ENCODE measurements around the gene MTARC2.
"Not testable (repeated sequence)": the region's sequence is repeated elsewhere in the genome, so short reads cannot be mapped to it uniquely, and the experiment has no call there.

Gene MTARC2

DNA sequence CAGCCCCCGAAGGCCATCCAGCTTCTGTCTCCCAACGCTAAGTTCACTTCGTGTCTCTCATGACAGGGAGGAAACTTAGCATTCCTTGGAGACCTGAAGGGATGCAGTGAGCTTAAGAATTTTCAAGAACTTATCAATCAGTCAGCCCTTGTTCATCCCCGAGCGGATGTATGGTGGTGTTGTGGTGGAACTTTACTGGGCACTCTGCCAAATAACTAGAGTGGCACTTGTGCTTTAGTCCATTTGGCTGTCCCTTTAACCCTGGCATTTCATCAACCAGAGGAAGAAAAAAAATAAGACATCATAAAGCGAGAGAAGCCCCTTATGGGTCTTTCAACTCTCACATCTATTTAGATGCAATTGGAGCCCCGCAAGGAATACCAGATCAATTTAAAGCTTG, 26.9 kb upstream of the MTARC2 start:
- not testable (repeated sequence) for H3K79me1 ChIP-seq (ENCODE audit: low read length); H3K27ac ChIP-seq (ENCODE audit: low read depth, low read length); H3K4me1 ChIP-seq (ENCODE audit: control insufficient read depth, low read depth, low read length); H3K4ac ChIP-seq (ENCODE audit: low read depth, low read length); H3K56ac ChIP-seq (ENCODE audit: low read length); H3K23ac ChIP-seq (ENCODE audit: low read length); H2BK15ac ChIP-seq (replicated peaks; ENCODE audit: low read depth); H2BK120ac ChIP-seq (ENCODE audit: low read depth, low read length); H3K36me3 ChIP-seq (ENCODE audit: control insufficient read depth, insufficient read depth, low read length); H3K27me3 ChIP-seq (ENCODE audit: insufficient read depth, low read length, poor library complexity); H2AK5ac ChIP-seq (ENCODE audit: low read length); H2BK5ac ChIP-seq (ENCODE audit: low read length); DNase-seq; H3K18ac ChIP-seq (ENCODE audit: low read length); H3K79me2 ChIP-seq (ENCODE audit: control insufficient read depth, insufficient read depth, low read length); H3K4me2 ChIP-seq (ENCODE audit: low read length); H4K5ac ChIP-seq (ENCODE audit: low read length); H3K4me3 ChIP-seq (ENCODE audit: low read length); H4K8ac ChIP-seq (ENCODE audit: low read depth, low read length); H3K9ac ChIP-seq (ENCODE audit: low read length)
- WGBS (ENCODE audit: extremely low coverage, insufficient coverage, low lambda C conversion rate): no CpG with 5 or more reads among the region's 7 CpGs

DNA sequence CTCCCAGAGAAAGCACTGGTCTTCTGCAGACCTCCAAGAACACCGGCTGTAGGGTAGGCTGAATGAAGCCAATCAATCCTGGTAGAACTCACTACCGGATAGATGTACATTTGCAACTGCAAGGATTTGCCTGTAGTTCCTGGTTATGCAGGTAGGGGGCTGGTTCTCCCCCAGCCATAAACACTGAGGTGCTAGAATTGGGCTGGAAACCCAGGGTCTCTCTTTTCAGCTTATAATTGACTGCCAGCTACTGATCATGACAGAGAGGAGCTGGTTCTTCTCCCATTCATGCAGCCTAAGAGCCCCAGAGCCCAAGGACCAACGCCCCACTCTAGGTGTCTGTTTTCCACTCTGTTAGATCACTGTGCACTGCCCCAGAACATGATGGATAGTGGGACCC, 21.5 kb upstream of the MTARC2 start:
- WGBS (ENCODE audit: extremely low coverage, insufficient coverage, low lambda C conversion rate): no CpG with 5 or more reads among the region's 3 CpGs

DNA sequence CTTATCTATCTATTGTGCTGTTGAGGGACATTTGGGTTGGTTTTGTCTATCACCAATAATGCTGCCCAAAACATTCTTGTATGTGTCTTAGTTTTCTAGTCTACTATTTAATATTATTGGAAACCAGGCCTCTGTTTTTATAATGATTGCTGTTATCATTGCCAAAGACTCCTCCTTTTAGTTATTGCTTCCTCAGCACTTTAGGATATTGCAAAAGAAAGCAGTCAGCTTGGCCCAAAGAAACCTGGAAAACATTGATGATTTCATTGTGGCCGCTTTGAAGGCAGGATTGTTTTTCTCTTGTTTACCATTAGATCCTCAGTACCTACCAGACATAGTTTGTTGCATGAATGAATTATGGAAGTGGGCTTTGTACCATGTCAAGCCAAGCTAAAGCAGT, 20.6 kb upstream of the MTARC2 start:
- no peak overlapping the region for H3K18ac ChIP-seq (ENCODE audit: low read length)

More for the DNA sequence above, 21.5 kb upstream of the MTARC2 start:
- no peak overlapping the region for H3K27ac ChIP-seq (ENCODE audit: low read depth, low read length)
- no peak overlapping the region for H3K23ac ChIP-seq (ENCODE audit: low read length)
- no peak overlapping the region for H3K9ac ChIP-seq (ENCODE audit: low read length)
- no peak overlapping the region for H3K18ac ChIP-seq (ENCODE audit: low read length)
- no peak overlapping the region for H3K4me3 ChIP-seq (ENCODE audit: low read length)
- no peak overlapping the region for H3K4me2 ChIP-seq (ENCODE audit: low read length)
- no peaks in the 10 kb centered on the region for H3K36me3 ChIP-seq (ENCODE audit: control insufficient read depth, insufficient read depth, low read length)
- no peak overlapping the region for H3K4ac ChIP-seq (ENCODE audit: low read depth, low read length)
- DNase-seq: no peak
- H4K8ac ChIP-seq (ENCODE audit: low read depth, low read length): no peak overlapping the region
- H2AK5ac ChIP-seq (ENCODE audit: low read length): no peak overlapping the region
- no peak overlapping the region for H2BK120ac ChIP-seq (ENCODE audit: low read depth, low read length)
- no peaks in the 10 kb centered on the region for H3K4me1 ChIP-seq (ENCODE audit: control insufficient read depth, low read depth, low read length)
- no peak overlapping the region for H4K5ac ChIP-seq (ENCODE audit: low read length)
- H2BK5ac ChIP-seq (ENCODE audit: low read length): no peak overlapping the region
- H3K27me3 ChIP-seq (ENCODE audit: insufficient read depth, low read length, poor library complexity): no peaks in the 10 kb centered on the region
- no peaks in the 10 kb centered on the region for H3K79me2 ChIP-seq (ENCODE audit: control insufficient read depth, insufficient read depth, low read length)
- no peaks in the 10 kb centered on the region for H3K79me1 ChIP-seq (ENCODE audit: low read length)
- H2BK15ac ChIP-seq (replicated peaks; ENCODE audit: low read depth): no peak overlapping the region
- H3K56ac ChIP-seq (ENCODE audit: low read length): no peak overlapping the region

DNA sequence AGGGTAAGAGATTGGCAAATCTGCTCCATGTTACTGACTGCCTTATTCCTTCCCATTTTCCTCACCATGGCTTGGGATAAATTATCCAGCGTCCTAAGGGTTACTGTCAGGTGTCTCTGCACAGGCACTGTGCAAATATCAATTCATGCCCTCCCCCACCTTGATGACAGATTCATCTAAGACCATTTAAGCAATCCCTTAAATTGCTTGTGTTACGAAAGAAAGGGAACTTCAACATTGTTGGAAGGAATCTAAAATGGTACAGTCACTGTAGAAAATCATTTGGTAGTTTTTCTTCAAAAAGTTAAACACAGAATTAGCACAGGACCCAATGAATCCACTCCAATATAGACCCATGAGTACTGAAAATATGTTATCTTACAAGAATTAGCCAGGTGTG, 17.6 kb upstream of the MTARC2 start:
- H3K4ac ChIP-seq (ENCODE audit: low read depth, low read length): no peak overlapping the region
- H2BK15ac ChIP-seq (replicated peaks; ENCODE audit: low read depth): no peak overlapping the region
- H4K8ac ChIP-seq (ENCODE audit: low read depth, low read length): no peak overlapping the region
- H3K36me3 ChIP-seq (ENCODE audit: control insufficient read depth, insufficient read depth, low read length): no peaks in the 10 kb centered on the region
- H4K5ac ChIP-seq (ENCODE audit: low read length): no peak overlapping the region
- no peak overlapping the region for H3K56ac ChIP-seq (ENCODE audit: low read length)
- no peaks in the 10 kb centered on the region for H3K4me1 ChIP-seq (ENCODE audit: control insufficient read depth, low read depth, low read length)
- no peak overlapping the region for H2BK5ac ChIP-seq (ENCODE audit: low read length)
- no peak overlapping the region for H3K18ac ChIP-seq (ENCODE audit: low read length)
- no peaks in the 10 kb centered on the region for H3K79me1 ChIP-seq (ENCODE audit: low read length)
- no peak overlapping the region for H2AK5ac ChIP-seq (ENCODE audit: low read length)
- no peak overlapping the region for H3K23ac ChIP-seq (ENCODE audit: low read length)
- no peak for DNase-seq
- H3K9ac ChIP-seq (ENCODE audit: low read length): no peak overlapping the region
- H3K4me2 ChIP-seq (ENCODE audit: low read length): no peak overlapping the region
- WGBS (ENCODE audit: extremely low coverage, insufficient coverage, low lambda C conversion rate): no CpG with 5 or more reads among the region's 2 CpGs
- no peak overlapping the region for H2BK120ac ChIP-seq (ENCODE audit: low read depth, low read length)
- no peaks in the 10 kb centered on the region for H3K79me2 ChIP-seq (ENCODE audit: control insufficient read depth, insufficient read depth, low read length)
- H3K27ac ChIP-seq (ENCODE audit: low read depth, low read length): no peak overlapping the region
- H3K4me3 ChIP-seq (ENCODE audit: low read length): no peak overlapping the region
- no peaks in the 10 kb centered on the region for H3K27me3 ChIP-seq (ENCODE audit: insufficient read depth, low read length, poor library complexity)

More for the DNA sequence above, 20.6 kb upstream of the MTARC2 start:
- no peak overlapping the region for H2BK15ac ChIP-seq (replicated peaks; ENCODE audit: low read depth)
- no peak overlapping the region for H2BK120ac ChIP-seq (ENCODE audit: low read depth, low read length)
- H4K5ac ChIP-seq (ENCODE audit: low read length): no peak overlapping the region
- no peak overlapping the region for H3K4me3 ChIP-seq (ENCODE audit: low read length)
- H3K27ac ChIP-seq (ENCODE audit: low read depth, low read length): no peak overlapping the region
- no peak overlapping the region for H2AK5ac ChIP-seq (ENCODE audit: low read length)
- no peaks in the 10 kb centered on the region for H3K79me1 ChIP-seq (ENCODE audit: low read length)
- WGBS (ENCODE audit: extremely low coverage, insufficient coverage, low lambda C conversion rate): no CpG with 5 or more reads among the region's 1 CpG
- no peak overlapping the region for H3K23ac ChIP-seq (ENCODE audit: low read length)
- H2BK5ac ChIP-seq (ENCODE audit: low read length): no peak overlapping the region
- H3K56ac ChIP-seq (ENCODE audit: low read length): no peak overlapping the region
- no peaks in the 10 kb centered on the region for H3K27me3 ChIP-seq (ENCODE audit: insufficient read depth, low read length, poor library complexity)
- no peak overlapping the region for H4K8ac ChIP-seq (ENCODE audit: low read depth, low read length)
- H3K4ac ChIP-seq (ENCODE audit: low read depth, low read length): no peak overlapping the region
- no peaks in the 10 kb centered on the region for H3K79me2 ChIP-seq (ENCODE audit: control insufficient read depth, insufficient read depth, low read length)
- no peak for DNase-seq
- H3K36me3 ChIP-seq (ENCODE audit: control insufficient read depth, insufficient read depth, low read length): no peaks in the 10 kb centered on the region
- H3K9ac ChIP-seq (ENCODE audit: low read length): no peak overlapping the region
- no peak overlapping the region for H3K4me2 ChIP-seq (ENCODE audit: low read length)
- H3K4me1 ChIP-seq (ENCODE audit: control insufficient read depth, low read depth, low read length): no peaks in the 10 kb centered on the region

DNA sequence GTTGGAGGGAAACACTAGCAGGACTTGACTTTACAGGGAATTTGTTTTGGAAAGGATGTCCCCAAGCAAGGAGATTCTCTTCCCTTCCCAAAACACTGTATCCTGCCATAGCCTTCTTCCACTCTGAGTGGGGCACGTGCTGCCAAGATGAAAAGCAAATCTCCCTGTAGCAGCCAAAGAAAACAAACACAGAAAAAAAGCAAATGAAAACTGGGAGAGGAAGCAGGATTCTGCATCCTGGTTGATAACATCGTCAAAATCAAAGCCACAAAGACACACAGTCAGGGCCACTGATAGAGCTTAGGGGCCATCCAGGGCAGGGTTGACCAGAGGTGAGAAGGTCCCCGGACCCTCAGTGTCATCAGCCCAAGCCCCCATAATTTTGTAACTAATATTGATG, 16.0 kb upstream of the MTARC2 start:
- Histone ChIP-seq H3K36me3 (ENCODE audit: control insufficient read depth, insufficient read depth, low read length) (no peaks in the 10 kb centered on the region), H3K4me3 (ENCODE audit: low read length) (no peak overlapping the region), H3K56ac (ENCODE audit: low read length) (no peak overlapping the region), H3K9ac (ENCODE audit: low read length) (no peak overlapping the region), H3K27ac (ENCODE audit: low read depth, low read length) (no peak overlapping the region), H3K27me3 (ENCODE audit: insufficient read depth, low read length, poor library complexity) (no peaks in the 10 kb centered on the region), H3K4me1 (ENCODE audit: control insufficient read depth, low read depth, low read length) (no peaks in the 10 kb centered on the region), H3K23ac (ENCODE audit: low read length) (no peak overlapping the region), H3K4ac (ENCODE audit: low read depth, low read length) (no peak overlapping the region), H2BK120ac (ENCODE audit: low read depth, low read length) (no peak overlapping the region), H3K79me2 (ENCODE audit: control insufficient read depth, insufficient read depth, low read length) (no peaks in the 10 kb centered on the region), H2AK5ac (ENCODE audit: low read length) (no peak overlapping the region), H2BK5ac (ENCODE audit: low read length) (no peak overlapping the region), H3K79me1 (ENCODE audit: low read length) (no peaks in the 10 kb centered on the region), H3K18ac (ENCODE audit: low read length) (no peak overlapping the region), H4K5ac (ENCODE audit: low read length) (no peak overlapping the region), H4K8ac (ENCODE audit: low read depth, low read length) (no peak overlapping the region), H2BK15ac (replicated peaks; ENCODE audit: low read depth) (no peak overlapping the region), H3K4me2 (ENCODE audit: low read length) (no peak overlapping the region)
- no CpG with 5 or more reads among the region's 3 CpGs for WGBS (ENCODE audit: extremely low coverage, insufficient coverage, low lambda C conversion rate)
- DNase-seq: no peak

DNA sequence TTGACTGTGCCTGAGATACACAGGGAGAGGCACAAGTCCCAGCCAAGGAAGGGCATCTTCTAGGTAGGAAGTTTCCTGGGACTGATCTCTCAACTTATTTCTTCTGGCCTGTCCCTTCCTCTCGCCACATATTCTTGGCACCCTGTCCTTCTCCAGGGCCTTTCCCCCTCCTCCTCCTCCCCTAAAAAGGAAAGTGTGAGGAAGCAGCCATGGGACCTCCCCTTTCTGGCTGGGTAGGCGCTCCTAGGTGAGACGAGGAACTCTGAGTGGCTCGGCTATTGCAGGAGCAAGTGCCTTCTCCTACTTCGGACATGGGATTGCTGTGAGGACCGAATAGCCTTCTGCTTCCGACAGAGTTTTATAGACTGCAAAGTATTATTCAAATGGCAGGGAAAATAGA, 15.5 kb upstream of the MTARC2 start:
- H2BK15ac ChIP-seq (replicated peaks; ENCODE audit: low read depth): no peak overlapping the region
- no peaks in the 10 kb centered on the region for H3K27me3 ChIP-seq (ENCODE audit: insufficient read depth, low read length, poor library complexity)
- H3K23ac ChIP-seq (ENCODE audit: low read length): no peak overlapping the region
- H3K4me1 ChIP-seq (ENCODE audit: control insufficient read depth, low read depth, low read length): no peaks in the 10 kb centered on the region
- no peak overlapping the region for H3K4ac ChIP-seq (ENCODE audit: low read depth, low read length)
- H2BK120ac ChIP-seq (ENCODE audit: low read depth, low read length): no peak overlapping the region
- DNase-seq: peak; percentile 10
- H3K79me1 ChIP-seq (ENCODE audit: low read length): no peaks in the 10 kb centered on the region
- H2AK5ac ChIP-seq (ENCODE audit: low read length): no peak overlapping the region
- H3K9ac ChIP-seq (ENCODE audit: low read length): no peak overlapping the region
- H3K79me2 ChIP-seq (ENCODE audit: control insufficient read depth, insufficient read depth, low read length): no peaks in the 10 kb centered on the region
- no peak overlapping the region for H4K5ac ChIP-seq (ENCODE audit: low read length)
- WGBS (ENCODE audit: extremely low coverage, insufficient coverage, low lambda C conversion rate): no CpG with 5 or more reads among the region's 7 CpGs
- no peaks in the 10 kb centered on the region for H3K36me3 ChIP-seq (ENCODE audit: control insufficient read depth, insufficient read depth, low read length)
- peak overlapping the region; percentile 95 for H4K8ac ChIP-seq (ENCODE audit: low read depth, low read length)
- H3K18ac ChIP-seq (ENCODE audit: low read length): peak overlapping the region; percentile 81
- H3K4me3 ChIP-seq (ENCODE audit: low read length): no peak overlapping the region
- no peak overlapping the region for H3K27ac ChIP-seq (ENCODE audit: low read depth, low read length)
- no peak overlapping the region for H3K56ac ChIP-seq (ENCODE audit: low read length)
- no peak overlapping the region for H2BK5ac ChIP-seq (ENCODE audit: low read length)
- no peak overlapping the region for H3K4me2 ChIP-seq (ENCODE audit: low read length)

All from mesendoderm (in vitro differentiated cells).